A549 (cell line): ENCODE measurements around the gene SHROOM2.

ENCODE experiments used
- CEBPB ChIP-seq, 2 experiments: fragments of >200 bp in 1 of 2; sonication (Bioruptor Twin) in 1 of 2; formaldehyde crosslinking in 1 of 2; IDR thresholded peaks; 2 replicates each; pipeline ENCODE4 v1.6.1; 2012 to 2016
- CHD2 ChIP-seq: fragments of 150-350 bp; IDR thresholded peaks from 2 replicates; pipeline ENCODE4 v1.6.1; 2014; ENCODE audit warnings: low read length; ENCODE audit not compliant: partially characterized antibody
- EHF ChIP-seq: fragments of 250-450 bp; sonication (Bioruptor Pico); IDR thresholded peaks from 2 replicates; pipeline ENCODE4 v1.5.0; 2020; ENCODE audit warnings: mild to moderate bottlenecking
- EP300 ChIP-seq, 2 experiments: fragments of >200 bp; sonication (Bioruptor Twin); formaldehyde crosslinking; IDR thresholded peaks; 2 replicates in 1 of 2; 3 replicates in 1 of 2; pipeline ENCODE4 v1.6.1; 2016 to 2017
- POLR2A ChIP-seq: IDR thresholded peaks from 2 replicates; pipeline ENCODE4 v1.6.1; 2012; ENCODE audit warnings: mild to moderate bottlenecking, low read length
- TF ChIP-seq, protein P1 (sequence below): fragments of >200 bp; sonication (Bioruptor Twin); formaldehyde crosslinking; IDR thresholded peaks from 3 replicates; pipeline ENCODE4 v1.5.1; 2016
- TF ChIP-seq, protein P2 (sequence below): IDR thresholded peaks from 2 replicates; pipeline ENCODE4 v1.6.1; 2012

DNA sequence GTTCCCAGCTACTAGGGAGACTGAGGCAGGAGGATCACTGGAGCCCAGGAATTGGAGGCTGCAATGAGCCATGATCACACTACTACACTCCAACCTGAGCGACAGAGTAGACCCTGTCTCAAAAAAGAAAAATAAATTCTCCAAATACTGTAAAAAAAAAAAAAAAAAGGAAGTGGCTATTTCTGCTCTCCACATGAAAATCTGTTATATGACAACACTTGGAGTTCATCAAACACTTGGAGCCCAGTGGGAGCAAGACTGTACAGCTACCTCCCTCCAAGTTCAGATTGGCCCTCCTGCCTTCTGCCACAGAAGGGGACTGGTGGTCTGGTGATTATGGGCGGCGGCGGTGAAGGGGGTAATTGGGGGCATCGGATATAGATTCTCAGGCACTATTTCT is 172.0 kb downstream of the SHROOM2 start:
- TF ChIP-seq POLR2A (no peak), EP300 (IDR thresholded peaks at IDR 0.05) (no peak), CEBPB (IDR thresholded peaks at IDR 0.05) (no peak), CHD2 (no peak), EHF (no peak)
- TF ChIP-seq, protein P1, sequence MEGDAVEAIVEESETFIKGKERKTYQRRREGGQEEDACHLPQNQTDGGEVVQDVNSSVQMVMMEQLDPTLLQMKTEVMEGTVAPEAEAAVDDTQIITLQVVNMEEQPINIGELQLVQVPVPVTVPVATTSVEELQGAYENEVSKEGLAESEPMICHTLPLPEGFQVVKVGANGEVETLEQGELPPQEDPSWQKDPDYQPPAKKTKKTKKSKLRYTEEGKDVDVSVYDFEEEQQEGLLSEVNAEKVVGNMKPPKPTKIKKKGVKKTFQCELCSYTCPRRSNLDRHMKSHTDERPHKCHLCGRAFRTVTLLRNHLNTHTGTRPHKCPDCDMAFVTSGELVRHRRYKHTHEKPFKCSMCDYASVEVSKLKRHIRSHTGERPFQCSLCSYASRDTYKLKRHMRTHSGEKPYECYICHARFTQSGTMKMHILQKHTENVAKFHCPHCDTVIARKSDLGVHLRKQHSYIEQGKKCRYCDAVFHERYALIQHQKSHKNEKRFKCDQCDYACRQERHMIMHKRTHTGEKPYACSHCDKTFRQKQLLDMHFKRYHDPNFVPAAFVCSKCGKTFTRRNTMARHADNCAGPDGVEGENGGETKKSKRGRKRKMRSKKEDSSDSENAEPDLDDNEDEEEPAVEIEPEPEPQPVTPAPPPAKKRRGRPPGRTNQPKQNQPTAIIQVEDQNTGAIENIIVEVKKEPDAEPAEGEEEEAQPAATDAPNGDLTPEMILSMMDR, result no peak
- TF ChIP-seq, protein P2, sequence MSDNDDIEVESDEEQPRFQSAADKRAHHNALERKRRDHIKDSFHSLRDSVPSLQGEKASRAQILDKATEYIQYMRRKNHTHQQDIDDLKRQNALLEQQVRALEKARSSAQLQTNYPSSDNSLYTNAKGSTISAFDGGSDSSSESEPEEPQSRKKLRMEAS, result no peak
